ENCODE data around the gene EPM2AIP1. TPM values are rescaled to one million over a fixed set of nuclear protein-coding genes. Genes with fewer than 3 reads are reported as not detected.
A peak's percentile ranks its signal among the peaks of the same experiment; 100 is the strongest.

EPM2AIP1 gene
- polyA plus RNA-seq, 2 of the 4 experiments (the other 2 are of a cell fraction) = 10.3 to 15.7 TPM

DNA sequence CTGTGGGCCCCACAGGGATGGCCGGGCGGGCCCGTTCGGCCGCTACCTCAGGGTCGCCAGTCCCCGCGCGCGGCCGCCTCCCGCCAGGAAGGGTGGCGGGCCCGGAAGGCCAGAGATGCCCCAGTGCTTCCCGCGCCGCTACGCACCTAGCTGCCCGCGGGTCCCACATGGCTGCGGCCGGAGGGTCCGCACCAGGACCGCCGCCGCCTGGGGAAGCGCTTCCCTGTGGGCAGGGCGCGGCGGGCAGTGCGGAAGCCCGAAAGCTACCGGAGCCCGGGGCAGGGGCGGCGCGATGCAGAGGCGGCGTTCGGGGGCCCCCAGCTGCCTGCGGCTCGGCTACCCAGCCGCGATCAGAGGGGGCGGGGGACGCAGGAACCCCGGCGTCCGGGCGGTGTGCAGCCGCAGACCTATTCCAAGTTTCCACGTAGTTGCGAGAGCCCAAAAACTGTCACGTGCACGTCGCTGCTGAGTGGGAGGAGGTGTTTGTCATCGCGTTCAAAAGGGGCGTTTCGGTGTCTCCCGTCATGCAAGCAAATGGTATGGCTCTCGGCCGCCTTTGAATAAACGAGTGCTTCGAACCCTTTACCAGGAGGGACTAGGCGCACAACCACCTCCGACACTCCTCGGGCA is 48.2 kb downstream of the EPM2AIP1 start, which contains the start of gene TRANK1 (continued):
- no peak for TF ChIP-seq REST (IDR thresholded peaks at IDR 0.05)
- no peak for TF ChIP-seq MAZ (IDR thresholded peaks at IDR 0.05; ENCODE audit: borderline replicate concordance, low read depth, low read length)
- TF ChIP-seq ESRRA (IDR thresholded peaks at IDR 0.05; ENCODE audit: borderline replicate concordance, low read length) = no peak
- TF ChIP-seq MAX (IDR thresholded peaks at IDR 0.05) = no peak
- TF ChIP-seq EHF (CRISPR knock-in tag; IDR thresholded peaks at IDR 0.05) = no peak
- TF ChIP-seq EHMT2 (IDR thresholded peaks at IDR 0.05; ENCODE audit: low read depth) = no peak
- no peak for TF ChIP-seq MAFK (IDR thresholded peaks at IDR 0.05; ENCODE audit: partially characterized antibody)
- no peak for TF ChIP-seq TFCP2L1 (CRISPR knock-in tag; IDR thresholded peaks at IDR 0.05)
- no peak for TF ChIP-seq CBX2 (IDR thresholded peaks at IDR 0.05; ENCODE audit: borderline replicate concordance, low read depth)
- TF ChIP-seq GATA3 (IDR thresholded peaks at IDR 0.05; ENCODE audit: borderline replicate concordance) = no peak

DNA sequence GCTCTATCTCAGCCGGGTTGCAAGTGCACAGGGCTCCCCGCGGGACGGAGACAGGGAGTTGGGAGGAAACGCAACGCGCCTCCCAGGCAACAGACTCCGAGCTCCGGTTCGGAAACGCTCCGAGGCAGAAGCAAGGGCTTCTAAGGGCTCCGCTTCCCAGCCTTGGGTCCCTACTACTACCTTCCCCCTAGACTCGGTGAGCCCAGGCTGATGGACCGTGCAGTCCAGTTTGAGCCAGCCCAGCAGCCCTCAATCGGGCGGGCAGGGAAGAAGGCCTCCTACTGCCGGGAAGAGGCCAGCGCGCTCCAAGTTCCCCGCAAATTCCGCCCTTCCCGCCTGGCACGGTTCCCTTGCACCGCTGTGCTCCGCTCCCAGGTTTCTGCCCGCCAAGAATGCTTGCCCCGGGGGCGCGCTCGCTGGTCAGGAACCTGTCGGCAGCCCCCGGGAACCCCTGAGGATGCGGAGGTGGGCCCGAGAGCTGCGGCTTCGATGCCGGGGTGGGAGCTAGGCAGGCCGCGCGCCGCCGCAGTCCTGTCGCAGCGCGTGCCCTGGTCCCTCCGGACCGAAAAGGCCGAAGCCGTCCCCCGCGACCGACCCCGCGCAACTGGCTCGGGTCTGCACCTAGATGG is 48.8 kb downstream of the EPM2AIP1 start:
- ChIA-PET POLR2A (interaction anchor here (1.0 to 1.2 kb wide), 2 partner anchors 14 to 52 kb away, joined by 3 to 4 read pairs; no protein-coding TSS in a partner anchor), CTCF (interaction anchor here (0.6 to 2.7 kb wide), 3 partner anchors 15 to 32 kb away, joined by 3 to 13 read pairs (median 3); no protein-coding TSS in a partner anchor)
- Histone ChIP-seq H3K4me3 (peak overlapping the region; percentile 55), H3K4me1 (no peaks in the 10 kb centered on the region), H3K27ac (peak overlapping the region; percentile 70 to 86), H3K4me2 (peak overlapping the region; percentile 85), H3K9me3 (peaks cover 31% of the 10 kb centered on the region)
- TF ChIP-seq POLR2A (IDR thresholded peaks at IDR 0.05; ENCODE audit: low read length) (peak; percentile 18), HOXB5 (CRISPR knock-in tag; IDR thresholded peaks at IDR 0.05) (no peak), EHMT2 (IDR thresholded peaks at IDR 0.05; ENCODE audit: low read depth) (no peak), MAX (IDR thresholded peaks at IDR 0.05) (peak; percentile 37; the same call in 1 of the 2 replicates)
- TF ChIP-seq, protein P1, sequence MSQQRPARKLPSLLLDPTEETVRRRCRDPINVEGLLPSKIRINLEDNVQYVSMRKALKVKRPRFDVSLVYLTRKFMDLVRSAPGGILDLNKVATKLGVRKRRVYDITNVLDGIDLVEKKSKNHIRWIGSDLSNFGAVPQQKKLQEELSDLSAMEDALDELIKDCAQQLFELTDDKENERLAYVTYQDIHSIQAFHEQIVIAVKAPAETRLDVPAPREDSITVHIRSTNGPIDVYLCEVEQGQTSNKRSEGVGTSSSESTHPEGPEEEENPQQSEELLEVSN (IDR thresholded peaks at IDR 0.05; ENCODE audit: borderline replicate concordance, low read depth) = peak; percentile 59; the same call in 1 of the 2 replicates
- 44% methylated on average over 51 of the region's 56 CpGs for WGBS (ENCODE audit: missing lambda C conversion rate)
- DNase-seq (ENCODE audit: low read depth in 1 of 2, low spot score in 1 of 2) (peak; percentile 44 to 49), FAIRE-seq (no peak), ATAC-seq (peak; percentile 84 to 87)

DNA sequence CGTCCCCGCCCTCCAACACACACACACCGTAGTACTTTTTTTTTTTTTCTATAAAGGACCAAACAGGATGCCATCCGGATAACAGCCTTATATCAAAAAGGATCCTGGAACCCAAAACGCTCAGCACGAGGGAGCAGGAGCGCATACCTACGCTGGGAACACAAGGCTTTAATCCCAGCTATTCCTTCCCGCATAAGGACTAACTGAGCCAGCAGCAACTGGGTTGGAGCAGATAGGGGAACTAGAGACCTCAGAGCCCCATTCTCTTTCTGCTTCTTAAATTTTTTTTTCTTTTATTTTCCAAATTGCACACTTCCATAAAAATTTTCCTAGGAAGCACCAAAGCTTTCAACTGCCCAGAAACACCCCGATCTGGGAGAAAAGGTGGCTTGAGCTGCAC is 49.3 kb downstream of the EPM2AIP1 start:
- no peak for FAIRE-seq
- H3K4me2 ChIP-seq = peak overlapping the region; percentile 85
- H3K27ac ChIP-seq = peak overlapping the region; percentile 70 to 86; a peak in 5 of 6 replicates
- TF ChIP-seq SMC3 (IDR thresholded peaks at IDR 0.05) (no peak), ZSCAN20 (CRISPR knock-in tag; IDR thresholded peaks at IDR 0.05) (no peak), RNF2 (IDR thresholded peaks at IDR 0.05; ENCODE audit: borderline replicate concordance, low read depth) (no peak), NFE2L2 (conservative IDR thresholded peaks at IDR 0.05; ENCODE audit: low read length) (no peak), ZFP36 (IDR thresholded peaks at IDR 0.05; ENCODE audit: borderline replicate concordance, partially characterized antibody) (no peak), CTCF (IDR thresholded peaks at IDR 0.05) (no peak), CBX8 (IDR thresholded peaks at IDR 0.05) (no peak), KDM5A (IDR thresholded peaks at IDR 0.05) (no peak), MAX (IDR thresholded peaks at IDR 0.05) (no peak), MAZ (IDR thresholded peaks at IDR 0.05; ENCODE audit: borderline replicate concordance, low read depth, low read length) (no peak), EHF (CRISPR knock-in tag; IDR thresholded peaks at IDR 0.05) (no peak), RARB (CRISPR knock-in tag; IDR thresholded peaks at IDR 0.05) (no peak)
- TF ChIP-seq, protein P2, sequence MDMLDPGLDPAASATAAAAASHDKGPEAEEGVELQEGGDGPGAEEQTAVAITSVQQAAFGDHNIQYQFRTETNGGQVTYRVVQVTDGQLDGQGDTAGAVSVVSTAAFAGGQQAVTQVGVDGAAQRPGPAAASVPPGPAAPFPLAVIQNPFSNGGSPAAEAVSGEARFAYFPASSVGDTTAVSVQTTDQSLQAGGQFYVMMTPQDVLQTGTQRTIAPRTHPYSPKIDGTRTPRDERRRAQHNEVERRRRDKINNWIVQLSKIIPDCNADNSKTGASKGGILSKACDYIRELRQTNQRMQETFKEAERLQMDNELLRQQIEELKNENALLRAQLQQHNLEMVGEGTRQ (IDR thresholded peaks at IDR 0.05) = no peak
- TF ChIP-seq, protein P1 (IDR thresholded peaks at IDR 0.05; ENCODE audit: borderline replicate concordance, low read depth) = no peak
- WGBS (ENCODE audit: missing lambda C conversion rate) = 75% methylated on average over 10 of the region's 10 CpGs
- H3K9me3 ChIP-seq = peaks cover 30% of the 10 kb centered on the region
- CTCF ChIA-PET = interaction anchor here (1.2 to 2.7 kb wide), 2 partner anchors 15 to 19 kb away, joined by 3 to 13 read pairs; no protein-coding TSS in a partner anchor
- ATAC-seq = peak in 1 of 2 experiments; percentile 20; a peak in 3 of 6 replicates
- H3K4me3 ChIP-seq = peak overlapping the region; percentile 55; the same call in 2 of the 3 replicates
- POLR2A ChIA-PET = interaction anchor here (1.0 kb wide), 1 partner anchor 51 kb away, joined by 3 read pairs; no protein-coding TSS in a partner anchor
- H3K4me1 ChIP-seq = no peaks in the 10 kb centered on the region
- DNase-seq (ENCODE audit: low read depth in 1 of 2, low spot score in 1 of 2) = no peak
